ENCODE measurements around the gene SARNP. TPM values are rescaled to one million over a fixed set of nuclear protein-coding genes. Genes with fewer than 3 reads are reported as not detected.

Gene SARNP
- total and polyA plus RNA-seq, 2 experiments from 2014 or later = 103 to 118 TPM

- Histone ChIP-seq H4K20me1 (ENCODE audit: insufficient read depth, poor library complexity, severe bottlenecking) (no peaks in the 10 kb centered on the region), H3K4me3 (peak overlapping the region; percentile 76), H3K4me2 (peak overlapping the region; percentile 90), H3K79me2 (peaks cover 34% of the 10 kb centered on the region), H3K9me3 (ENCODE audit: low read depth) (no peaks in the 10 kb centered on the region), H2AFZ (no peak overlapping the region), H3K36me3 (replicated peaks; ENCODE audit: insufficient read depth, low read depth) (no peaks in the 10 kb centered on the region), H3K4me1 (ENCODE audit: insufficient read depth) (peaks cover 29% of the 10 kb centered on the region), H3K9me2 (replicated peaks; ENCODE audit: insufficient read depth) (no peaks in the 10 kb centered on the region), H3K27ac (no peak overlapping the region), H3K27me3 (no peaks in the 10 kb centered on the region)
- DNase-seq (ENCODE audit: low spot score) = peak; percentile 4
- TF ChIP-seq EZH2 (IDR thresholded peaks at IDR 0.05; ENCODE audit: borderline replicate concordance) (no peak), EZH2phosphoT487 (IDR thresholded peaks at IDR 0.05; ENCODE audit: low read depth, severe bottlenecking, unreplicated experiment) (no peak)
- TF ChIP-seq, protein P1, sequence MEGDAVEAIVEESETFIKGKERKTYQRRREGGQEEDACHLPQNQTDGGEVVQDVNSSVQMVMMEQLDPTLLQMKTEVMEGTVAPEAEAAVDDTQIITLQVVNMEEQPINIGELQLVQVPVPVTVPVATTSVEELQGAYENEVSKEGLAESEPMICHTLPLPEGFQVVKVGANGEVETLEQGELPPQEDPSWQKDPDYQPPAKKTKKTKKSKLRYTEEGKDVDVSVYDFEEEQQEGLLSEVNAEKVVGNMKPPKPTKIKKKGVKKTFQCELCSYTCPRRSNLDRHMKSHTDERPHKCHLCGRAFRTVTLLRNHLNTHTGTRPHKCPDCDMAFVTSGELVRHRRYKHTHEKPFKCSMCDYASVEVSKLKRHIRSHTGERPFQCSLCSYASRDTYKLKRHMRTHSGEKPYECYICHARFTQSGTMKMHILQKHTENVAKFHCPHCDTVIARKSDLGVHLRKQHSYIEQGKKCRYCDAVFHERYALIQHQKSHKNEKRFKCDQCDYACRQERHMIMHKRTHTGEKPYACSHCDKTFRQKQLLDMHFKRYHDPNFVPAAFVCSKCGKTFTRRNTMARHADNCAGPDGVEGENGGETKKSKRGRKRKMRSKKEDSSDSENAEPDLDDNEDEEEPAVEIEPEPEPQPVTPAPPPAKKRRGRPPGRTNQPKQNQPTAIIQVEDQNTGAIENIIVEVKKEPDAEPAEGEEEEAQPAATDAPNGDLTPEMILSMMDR (IDR thresholded peaks at IDR 0.05; ENCODE audit: poor library complexity) = no peak
- 57% methylated on average over 8 of the region's 8 CpGs for whole genome bisulfite sequencing (ENCODE audit: low lambda C conversion rate, missing lambda C conversion rate)
Observed at GRCh38 chr12:55717011-55718007, 100.2 kb downstream of the SARNP start.

DNA sequence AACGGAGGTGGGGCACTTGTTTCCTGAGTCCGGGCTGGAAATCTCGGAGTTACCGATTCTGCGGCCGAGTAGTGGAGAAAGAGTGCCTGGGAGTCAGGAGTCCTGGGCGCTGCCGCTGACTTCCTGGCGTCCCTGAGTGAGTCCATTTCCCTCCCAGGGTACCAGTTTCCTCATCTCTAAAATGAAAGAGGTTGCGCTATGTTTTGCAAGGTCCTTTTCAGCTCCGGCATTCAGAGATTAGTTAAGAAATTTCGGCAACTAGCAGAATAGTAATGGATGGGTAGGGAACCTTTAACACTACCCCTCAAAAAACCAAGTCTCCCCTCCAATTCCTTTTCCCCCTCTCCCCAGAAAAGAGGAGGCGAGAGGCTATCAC is 101.0 kb downstream of the SARNP start:
- TF ChIP-seq EZH2 (IDR thresholded peaks at IDR 0.05; ENCODE audit: borderline replicate concordance) (no peak), EZH2phosphoT487 (IDR thresholded peaks at IDR 0.05; ENCODE audit: low read depth, severe bottlenecking, unreplicated experiment) (no peak)
- TF ChIP-seq, protein P1 (IDR thresholded peaks at IDR 0.05; ENCODE audit: poor library complexity) = no peak
- H3K79me2 ChIP-seq = peaks cover 28% of the 10 kb centered on the region
- WGBS (ENCODE audit: low lambda C conversion rate, missing lambda C conversion rate) = 6% methylated on average over 12 of the region's 13 CpGs
- no peaks in the 10 kb centered on the region for H4K20me1 ChIP-seq (ENCODE audit: insufficient read depth, poor library complexity, severe bottlenecking)
- DNase-seq (ENCODE audit: low spot score) = no peak
- H3K9me2 ChIP-seq (replicated peaks; ENCODE audit: insufficient read depth) = no peaks in the 10 kb centered on the region
- peak overlapping the region; percentile 96 for H3K27ac ChIP-seq
- H3K36me3 ChIP-seq (replicated peaks; ENCODE audit: insufficient read depth, low read depth) = no peaks in the 10 kb centered on the region
- H3K9me3 ChIP-seq (ENCODE audit: low read depth) = no peaks in the 10 kb centered on the region
- peak overlapping the region; percentile 95 for H2AFZ ChIP-seq
- peak overlapping the region; percentile 76 for H3K4me3 ChIP-seq
- H3K4me1 ChIP-seq (ENCODE audit: insufficient read depth) = peaks cover 25% of the 10 kb centered on the region
- H3K4me2 ChIP-seq = peak overlapping the region; percentile 90
- H3K27me3 ChIP-seq = no peaks in the 10 kb centered on the region

DNA sequence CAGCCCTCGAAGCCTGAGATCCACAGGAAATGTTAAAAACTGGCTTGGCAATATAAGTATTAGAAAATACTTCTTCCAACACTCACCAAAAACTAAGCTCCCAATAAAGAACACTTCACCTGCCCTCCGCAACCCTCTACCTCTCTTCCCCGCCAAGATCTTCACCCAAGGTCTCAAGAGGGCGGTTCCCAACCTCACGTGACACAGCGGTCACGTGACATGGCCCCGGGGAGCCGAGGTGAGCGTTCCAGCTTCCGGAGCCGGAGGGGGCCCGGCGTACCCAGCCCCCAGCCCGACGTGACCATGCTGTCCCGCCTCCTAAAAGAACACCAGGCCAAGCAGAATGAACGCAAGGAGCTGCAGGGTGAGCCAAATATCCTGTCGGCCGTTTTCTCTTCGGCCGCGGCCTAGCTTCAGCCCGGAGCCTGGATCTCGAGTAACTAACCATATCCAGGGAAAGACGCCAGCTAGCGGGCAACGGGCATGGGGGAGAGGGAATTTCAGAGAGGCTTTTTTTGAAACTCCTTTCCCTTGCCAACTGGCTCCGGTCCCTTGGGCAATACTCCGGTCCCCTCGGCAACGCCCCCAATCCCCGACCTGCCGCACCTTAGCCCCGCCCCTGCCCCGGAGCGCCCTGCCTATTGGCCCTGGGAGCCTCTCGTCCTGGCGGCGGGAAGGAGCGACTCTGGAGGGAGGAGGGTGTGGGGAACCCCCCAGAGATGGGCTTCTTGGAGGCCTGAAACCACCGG is 101.5 kb downstream of the SARNP start, which contains the start of gene BLOC1S1:
BLOC1S1 (plus strand) TSS at position 214 of the 749 bp plus-strand sequence; CDS start at position 220, 6 bp downstream.
- H3K36me3 ChIP-seq (replicated peaks; ENCODE audit: insufficient read depth, low read depth) = no peaks in the 10 kb centered on the region
- H3K9me3 ChIP-seq (ENCODE audit: low read depth) = no peaks in the 10 kb centered on the region
- H3K27ac ChIP-seq = peak within 1 kb of the TSS; percentile 96
- TF ChIP-seq EZH2phosphoT487 (IDR thresholded peaks at IDR 0.05; ENCODE audit: low read depth, severe bottlenecking, unreplicated experiment) (no peak), EZH2 (IDR thresholded peaks at IDR 0.05; ENCODE audit: borderline replicate concordance) (no peak)
- TF ChIP-seq, protein P1 (IDR thresholded peaks at IDR 0.05; ENCODE audit: poor library complexity) = no peak
- H3K27me3 ChIP-seq = no peaks in the 10 kb centered on the region
- H3K4me3 ChIP-seq = peak within 1 kb of the TSS; percentile 76
- peak within 1 kb of the TSS; percentile 90 for H3K4me2 ChIP-seq
- H3K4me1 ChIP-seq (ENCODE audit: insufficient read depth) = peaks cover 25% of the 10 kb centered on the region
- H2AFZ ChIP-seq = peak within 1 kb of the TSS; percentile 95
- peak; percentile 95 for DNase-seq (ENCODE audit: low spot score)
- no peaks in the 10 kb centered on the region for H3K9me2 ChIP-seq (replicated peaks; ENCODE audit: insufficient read depth)
- 2% methylated on average over 40 of the region's 42 CpGs for WGBS (ENCODE audit: low lambda C conversion rate, missing lambda C conversion rate)
- H4K20me1 ChIP-seq (ENCODE audit: insufficient read depth, poor library complexity, severe bottlenecking) = no peaks in the 10 kb centered on the region
- H3K79me2 ChIP-seq = peaks cover 28% of the 10 kb centered on the region

Measured in hepatocyte (in vitro differentiated cells).